Chondrocyte (in vitro differentiated cells): Measurements from ENCODE around the gene NID1. TPM values are rescaled to one million over a fixed set of nuclear protein-coding genes. Genes with fewer than 3 reads are reported as not detected.
A peak's percentile ranks its signal among the peaks of the same experiment; 100 is the strongest.

Experiments used
- DNase-seq: peaks from one replicate; pipeline ENCODE4 v3.0.0; 2021; ENCODE audit warnings: mixed read lengths, low spot score
- H3K27ac Mint-ChIP-seq: one replicate; pipeline ENCODE4 v1.8.0; 2021; ENCODE audit warnings: mild to moderate bottlenecking, moderate library complexity, mixed read lengths; ENCODE audit not compliant: unreplicated experiment
- H3K27me3 Mint-ChIP-seq: 2 replicates; pipeline ENCODE4 v1.8.0; 2021; ENCODE audit warnings: low read depth, mixed read lengths
- H3K36me3 Mint-ChIP-seq: 2 replicates; pipeline ENCODE4 v1.8.0; 2021; ENCODE audit warnings: low read depth, mixed read lengths
- H3K4me1 Mint-ChIP-seq: 2 replicates; pipeline ENCODE4 v1.8.0; 2021; ENCODE audit warnings: low read depth, mild to moderate bottlenecking, mixed read lengths
- H3K4me3 Mint-ChIP-seq: one replicate; pipeline ENCODE4 v1.8.0; 2021; ENCODE audit warnings: mild to moderate bottlenecking, moderate library complexity, mixed read lengths; ENCODE audit not compliant: unreplicated experiment
- H3K9me3 Mint-ChIP-seq: 2 replicates; pipeline ENCODE4 v1.8.0; 2021; ENCODE audit warnings: low read depth, mixed read lengths
- total RNA-seq: library from RNA; stranded (reverse); gene quantifications from 3 replicates; pipeline ENCODE4 v1.2.1, GENCODE V29; 2021
- TF ChIP-seq, protein P1 (sequence below): fragments of 200-600 bp; sonication (generic); IDR thresholded peaks from 2 replicates; pipeline ENCODE4 v1.5.0; 2021; ENCODE audit warnings: antibody characterized with exemption, mild to moderate bottlenecking, moderate library complexity

NID1 gene
- total RNA-seq, 1 donor from 2014 or later, result 99.1 TPM

DNA sequence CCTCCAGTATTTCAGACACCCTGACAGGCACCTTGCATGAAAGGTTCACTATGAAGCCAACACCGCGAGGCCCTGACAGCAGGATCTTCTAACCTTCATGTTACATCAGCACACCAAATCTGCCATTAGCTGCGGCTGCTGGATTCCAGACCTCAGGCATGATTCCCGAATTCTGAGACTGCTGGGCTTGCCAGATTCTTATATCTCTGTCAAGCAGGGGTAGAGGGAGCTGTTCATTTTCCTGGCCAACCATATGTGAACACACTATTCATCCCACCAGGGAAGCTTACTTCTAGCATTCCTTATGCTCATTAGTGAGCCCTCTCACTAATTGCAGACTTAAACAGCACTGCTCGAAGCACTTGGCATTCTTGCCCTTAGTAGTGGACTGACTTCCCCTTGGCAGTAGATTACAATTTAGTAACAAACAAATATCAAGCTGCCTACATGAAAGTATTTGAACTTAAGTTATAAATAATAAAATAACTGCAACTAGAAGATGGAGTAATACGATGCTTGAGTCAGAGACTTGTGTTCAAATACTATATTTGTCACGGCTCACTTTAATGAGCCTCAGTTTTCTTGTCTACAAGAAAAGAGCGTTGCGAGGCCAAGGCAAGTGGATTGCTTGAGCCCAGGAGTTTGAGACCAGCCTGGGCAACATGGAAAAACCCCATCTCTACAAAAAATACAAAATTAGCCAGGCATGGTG, 43.3 kb downstream of the NID1 start:
- H3K27me3 Mint-ChIP-seq, result no peaks in the 10 kb centered on the region
- H3K4me1 Mint-ChIP-seq, result peaks cover 8% of the 10 kb centered on the region
- DNase-seq, result no peak
- peaks cover 36% of the 10 kb centered on the region for H3K36me3 Mint-ChIP-seq
- TF ChIP-seq, protein P1, sequence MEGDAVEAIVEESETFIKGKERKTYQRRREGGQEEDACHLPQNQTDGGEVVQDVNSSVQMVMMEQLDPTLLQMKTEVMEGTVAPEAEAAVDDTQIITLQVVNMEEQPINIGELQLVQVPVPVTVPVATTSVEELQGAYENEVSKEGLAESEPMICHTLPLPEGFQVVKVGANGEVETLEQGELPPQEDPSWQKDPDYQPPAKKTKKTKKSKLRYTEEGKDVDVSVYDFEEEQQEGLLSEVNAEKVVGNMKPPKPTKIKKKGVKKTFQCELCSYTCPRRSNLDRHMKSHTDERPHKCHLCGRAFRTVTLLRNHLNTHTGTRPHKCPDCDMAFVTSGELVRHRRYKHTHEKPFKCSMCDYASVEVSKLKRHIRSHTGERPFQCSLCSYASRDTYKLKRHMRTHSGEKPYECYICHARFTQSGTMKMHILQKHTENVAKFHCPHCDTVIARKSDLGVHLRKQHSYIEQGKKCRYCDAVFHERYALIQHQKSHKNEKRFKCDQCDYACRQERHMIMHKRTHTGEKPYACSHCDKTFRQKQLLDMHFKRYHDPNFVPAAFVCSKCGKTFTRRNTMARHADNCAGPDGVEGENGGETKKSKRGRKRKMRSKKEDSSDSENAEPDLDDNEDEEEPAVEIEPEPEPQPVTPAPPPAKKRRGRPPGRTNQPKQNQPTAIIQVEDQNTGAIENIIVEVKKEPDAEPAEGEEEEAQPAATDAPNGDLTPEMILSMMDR, result no peak
- H3K27ac Mint-ChIP-seq, result no peak overlapping the region
- no peak overlapping the region for H3K4me3 Mint-ChIP-seq
- H3K9me3 Mint-ChIP-seq, result no peaks in the 10 kb centered on the region

- H3K27ac Mint-ChIP-seq, result no peak overlapping the region
- H3K4me3 Mint-ChIP-seq, result no peak overlapping the region
- TF ChIP-seq, protein P1, result no peak
- no peaks in the 10 kb centered on the region for H3K9me3 Mint-ChIP-seq
- H3K36me3 Mint-ChIP-seq, result peaks cover 31% of the 10 kb centered on the region
- peaks cover 18% of the 10 kb centered on the region for H3K4me1 Mint-ChIP-seq
- no peak for DNase-seq
- H3K27me3 Mint-ChIP-seq, result no peaks in the 10 kb centered on the region
Measured at GRCh38 chr1:236020359-236021219, 44.3 kb downstream of the NID1 start.

- no peak for DNase-seq
- TF ChIP-seq, protein P1, result no peak
- no peak overlapping the region for H3K27ac Mint-ChIP-seq
- peaks cover 33% of the 10 kb centered on the region for H3K36me3 Mint-ChIP-seq
- H3K9me3 Mint-ChIP-seq, result no peaks in the 10 kb centered on the region
- H3K27me3 Mint-ChIP-seq, result no peaks in the 10 kb centered on the region
- H3K4me3 Mint-ChIP-seq, result no peak overlapping the region
- peaks cover 18% of the 10 kb centered on the region for H3K4me1 Mint-ChIP-seq
Measured at GRCh38 chr1:236018885-236019453, 45.9 kb downstream of the NID1 start.

- Mint-ChIP-seq H3K4me1 (peaks cover 18% of the 10 kb centered on the region), H3K36me3 (peaks cover 33% of the 10 kb centered on the region), H3K27me3 (no peaks in the 10 kb centered on the region), H3K27ac (no peak overlapping the region), H3K9me3 (no peaks in the 10 kb centered on the region), H3K4me3 (no peak overlapping the region)
- TF ChIP-seq, protein P1, result no peak
- DNase-seq, result no peak
Measured at GRCh38 chr1:236016782-236017400, 48.0 kb downstream of the NID1 start.

DNA sequence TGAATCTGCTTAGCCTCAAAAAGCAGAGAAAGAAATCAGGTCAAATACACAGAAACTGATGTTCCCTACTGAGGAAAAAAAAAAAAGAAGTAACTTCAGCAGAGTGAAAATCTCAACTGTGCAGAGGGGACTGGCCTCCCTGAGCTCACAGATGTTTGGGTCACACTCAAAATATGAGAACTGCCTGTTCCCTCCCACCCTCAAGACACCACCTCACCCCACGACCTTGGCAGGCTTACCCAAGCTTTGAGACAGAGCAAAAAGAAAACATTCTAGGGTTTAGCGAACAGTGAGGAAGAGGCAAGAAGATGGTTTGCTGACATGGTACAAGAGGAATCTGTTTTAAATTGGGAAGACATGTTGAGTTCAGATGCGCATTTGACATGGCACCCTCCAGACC, 48.8 kb downstream of the NID1 start:
- Mint-ChIP-seq H3K4me3 (no peak overlapping the region), H3K27ac (peak overlapping the region; percentile 24), H3K4me1 (peaks cover 18% of the 10 kb centered on the region), H3K27me3 (no peaks in the 10 kb centered on the region), H3K9me3 (no peaks in the 10 kb centered on the region), H3K36me3 (peaks cover 30% of the 10 kb centered on the region)
- no peak for DNase-seq
- TF ChIP-seq, protein P1, result no peak
